ENCODE measurements around the gene ITIH5. TPM values are rescaled to one million over a fixed set of nuclear protein-coding genes. Genes with fewer than 3 reads are reported as not detected.

The ITIH5 gene
- total RNA-seq, 2 experiments from 2014 or later: not detected

DNA sequence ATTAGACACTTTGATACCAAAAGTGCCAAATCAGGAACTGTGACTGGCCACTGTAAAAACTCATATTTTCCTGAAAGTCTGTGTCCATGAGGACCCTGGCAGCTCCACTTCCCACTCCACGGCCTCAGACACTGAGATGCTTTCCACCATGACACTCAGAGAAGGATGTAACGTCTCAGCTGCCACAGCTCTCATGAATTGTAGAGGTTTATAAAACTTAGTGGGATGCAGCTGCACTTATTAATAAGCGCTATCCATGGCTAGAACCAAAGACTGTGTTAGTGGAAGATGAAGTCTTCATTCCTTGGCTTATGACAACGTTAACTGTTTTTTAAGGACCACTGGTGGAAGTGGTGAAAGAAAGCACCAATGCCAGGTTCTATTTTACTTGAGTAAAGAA, 121.0 kb downstream of the ITIH5 start:
- no peaks in the 10 kb centered on the region for H3K27me3 ChIP-seq (ENCODE audit: control insufficient read depth in 1 of 2, insufficient read depth in 2 of 2, low read length in 2 of 2)
- no peaks in the 10 kb centered on the region for H3K4me1 Mint-ChIP-seq (ENCODE audit: low read depth)
- DNase-seq (no peak), ATAC-seq (ENCODE audit: poor library complexity) (no peak)
- no peak overlapping the region for H3K4me3 ChIP-seq (ENCODE audit: low read length)
- POLR2A ChIA-PET: no interaction called here
- no peaks in the 10 kb centered on the region for H3K36me3 ChIP-seq (ENCODE audit: insufficient read depth, low read length)
- no peaks in the 10 kb centered on the region for H3K27me3 Mint-ChIP-seq
- no peaks in the 10 kb centered on the region for H3K36me3 Mint-ChIP-seq (ENCODE audit: low read depth)
- CTCF ChIA-PET: no interaction called here
- TF ChIP-seq, protein P1, sequence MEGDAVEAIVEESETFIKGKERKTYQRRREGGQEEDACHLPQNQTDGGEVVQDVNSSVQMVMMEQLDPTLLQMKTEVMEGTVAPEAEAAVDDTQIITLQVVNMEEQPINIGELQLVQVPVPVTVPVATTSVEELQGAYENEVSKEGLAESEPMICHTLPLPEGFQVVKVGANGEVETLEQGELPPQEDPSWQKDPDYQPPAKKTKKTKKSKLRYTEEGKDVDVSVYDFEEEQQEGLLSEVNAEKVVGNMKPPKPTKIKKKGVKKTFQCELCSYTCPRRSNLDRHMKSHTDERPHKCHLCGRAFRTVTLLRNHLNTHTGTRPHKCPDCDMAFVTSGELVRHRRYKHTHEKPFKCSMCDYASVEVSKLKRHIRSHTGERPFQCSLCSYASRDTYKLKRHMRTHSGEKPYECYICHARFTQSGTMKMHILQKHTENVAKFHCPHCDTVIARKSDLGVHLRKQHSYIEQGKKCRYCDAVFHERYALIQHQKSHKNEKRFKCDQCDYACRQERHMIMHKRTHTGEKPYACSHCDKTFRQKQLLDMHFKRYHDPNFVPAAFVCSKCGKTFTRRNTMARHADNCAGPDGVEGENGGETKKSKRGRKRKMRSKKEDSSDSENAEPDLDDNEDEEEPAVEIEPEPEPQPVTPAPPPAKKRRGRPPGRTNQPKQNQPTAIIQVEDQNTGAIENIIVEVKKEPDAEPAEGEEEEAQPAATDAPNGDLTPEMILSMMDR (IDR thresholded peaks at IDR 0.05): no peak
- H3K4me1 ChIP-seq (ENCODE audit: insufficient read depth, low read length): no peaks in the 10 kb centered on the region
- H3K27ac Mint-ChIP-seq: no peak overlapping the region
- no peak overlapping the region for H3K27ac ChIP-seq (ENCODE audit: low read depth in 1 of 2, low read length in 2 of 2)
- H3K4me3 Mint-ChIP-seq: no peak overlapping the region
- no peaks in the 10 kb centered on the region for H3K9me3 Mint-ChIP-seq
- H3K9me3 ChIP-seq (ENCODE audit: control insufficient read depth in 1 of 2, insufficient read depth in 1 of 2, low read length in 2 of 2): no peaks in the 10 kb centered on the region
- intact Hi-C loops (cut with DNase I, micrococcal nuclease): no loop called here

DNA sequence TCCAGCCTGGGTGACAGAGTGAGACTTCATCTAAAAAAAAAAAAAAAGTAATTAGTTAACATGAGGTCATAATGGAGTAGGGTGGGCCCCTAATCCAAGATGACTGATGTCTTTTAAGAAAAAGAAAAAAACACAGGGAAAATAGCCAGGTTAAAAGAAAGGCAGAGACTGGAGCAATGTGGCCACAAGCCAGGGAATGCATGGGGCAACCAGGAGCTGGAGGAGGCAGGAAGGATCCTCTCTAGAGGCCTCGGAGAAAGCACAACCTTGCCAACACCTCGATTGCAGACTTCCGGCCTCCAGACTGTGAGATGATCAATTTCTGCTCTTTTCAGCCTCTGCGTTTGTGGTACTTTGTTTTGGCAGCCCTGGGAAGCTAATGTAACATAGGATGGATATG, 121.5 kb downstream of the ITIH5 start:
- no peaks in the 10 kb centered on the region for H3K27me3 Mint-ChIP-seq
- no peak overlapping the region for H3K27ac ChIP-seq (ENCODE audit: low read depth in 1 of 2, low read length in 2 of 2)
- CTCF ChIA-PET: no interaction called here

DNA sequence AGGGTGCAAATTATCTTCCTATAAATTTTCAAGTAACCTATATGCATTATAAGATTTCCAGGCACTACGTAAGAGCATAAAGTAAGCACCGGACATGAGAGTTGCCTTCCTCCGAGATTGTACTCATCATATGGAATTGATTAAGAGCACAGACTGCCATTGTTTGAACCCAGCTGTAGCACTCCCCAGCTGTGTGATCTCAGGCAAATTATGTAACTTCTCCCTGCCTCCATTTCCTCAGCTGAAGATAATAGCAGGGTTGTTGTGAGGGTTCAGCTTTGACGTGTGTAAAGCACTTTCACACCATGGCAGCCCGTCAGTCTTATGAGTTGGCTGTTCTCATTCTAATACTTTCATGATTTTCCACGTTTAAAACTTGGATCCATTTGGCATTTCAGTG, 122.6 kb downstream of the ITIH5 start:
- ChIA-PET CTCF (no interaction called here), POLR2A (no interaction called here)
- H3K9me3 ChIP-seq (ENCODE audit: control insufficient read depth in 1 of 2, insufficient read depth in 1 of 2, low read length in 2 of 2): no peaks in the 10 kb centered on the region
- H3K27me3 ChIP-seq (ENCODE audit: control insufficient read depth in 1 of 2, insufficient read depth in 2 of 2, low read length in 2 of 2): no peaks in the 10 kb centered on the region
- no peak for ATAC-seq (ENCODE audit: poor library complexity)
- Mint-ChIP-seq H3K27me3 (no peaks in the 10 kb centered on the region), H3K4me1 (ENCODE audit: low read depth) (peaks cover 5% of the 10 kb centered on the region), H3K4me3 (no peak overlapping the region), H3K36me3 (ENCODE audit: low read depth) (no peaks in the 10 kb centered on the region), H3K27ac (no peak overlapping the region), H3K9me3 (peaks cover 3% of the 10 kb centered on the region)
- no peaks in the 10 kb centered on the region for H3K36me3 ChIP-seq (ENCODE audit: insufficient read depth, low read length)
- no peak overlapping the region for H3K4me3 ChIP-seq (ENCODE audit: low read length)
- H3K27ac ChIP-seq (ENCODE audit: low read depth in 1 of 2, low read length in 2 of 2): no peak overlapping the region
- intact Hi-C loops (cut with DNase I, micrococcal nuclease): no loop called here
- no peaks in the 10 kb centered on the region for H3K4me1 ChIP-seq (ENCODE audit: insufficient read depth, low read length)
- TF ChIP-seq, protein P1 (IDR thresholded peaks at IDR 0.05): no peak
- DNase-seq: no peak

More for the DNA sequence above, 121.5 kb downstream of the ITIH5 start:
- TF ChIP-seq, protein P1 (IDR thresholded peaks at IDR 0.05): no peak
- H3K27ac Mint-ChIP-seq: no peak overlapping the region
- no peaks in the 10 kb centered on the region for H3K4me1 Mint-ChIP-seq (ENCODE audit: low read depth)
- ATAC-seq (ENCODE audit: poor library complexity) (no peak), DNase-seq (no peak)
- intact Hi-C loops (cut with DNase I, micrococcal nuclease): no loop called here
- POLR2A ChIA-PET: no interaction called here
- H3K9me3 Mint-ChIP-seq: no peaks in the 10 kb centered on the region
- no peaks in the 10 kb centered on the region for H3K27me3 ChIP-seq (ENCODE audit: control insufficient read depth in 1 of 2, insufficient read depth in 2 of 2, low read length in 2 of 2)
- no peak overlapping the region for H3K4me3 ChIP-seq (ENCODE audit: low read length)
- no peaks in the 10 kb centered on the region for H3K36me3 ChIP-seq (ENCODE audit: insufficient read depth, low read length)
- H3K4me1 ChIP-seq (ENCODE audit: insufficient read depth, low read length): no peaks in the 10 kb centered on the region
- no peak overlapping the region for H3K4me3 Mint-ChIP-seq
- H3K36me3 Mint-ChIP-seq (ENCODE audit: low read depth): no peaks in the 10 kb centered on the region
- no peaks in the 10 kb centered on the region for H3K9me3 ChIP-seq (ENCODE audit: control insufficient read depth in 1 of 2, insufficient read depth in 1 of 2, low read length in 2 of 2)

All from CD4-positive, alpha-beta T cell (primary cell).